Tibial artery (tissue), 4 donors: ENCODE data around the gene TEN1.

Experiments
- DNase-seq, 2 donors: peaks; one replicate each; pipeline ENCODE4 v3.0.0-alpha.2; 2019
- H3K27ac ChIP-seq, 2 donors: fragments of 200-600 bp; sonication (generic) in 1 of 2; 1 replicate in 1 of 2; 2 replicates in 1 of 2; pipeline ENCODE4 v1.5.1; 2018 to 2019; ENCODE audit warnings: mild to moderate bottlenecking in 1 of 2
- H3K27me3 ChIP-seq, 2 donors: fragments of 200-600 bp; sonication (generic) in 1 of 2; one replicate each; pipeline versions ENCODE4 v1.5.1 to v1.6.0; 2016 to 2019
- H3K36me3 ChIP-seq, 3 donors: fragments of 200-600 bp; sonication (generic) in 2 of 3; one replicate each; pipeline ENCODE4 v1.5.1; 2016 to 2019; ENCODE audit warnings: mild to moderate bottlenecking in 2 of 3
- H3K4me1 ChIP-seq, 4 donors: fragments of 200-600 bp; sonication (generic) in 2 of 4; 1 replicate in 3 of 4; 2 replicates in 1 of 4; pipeline ENCODE4 v1.5.1; 2016 to 2019
- H3K4me3 ChIP-seq, 2 donors: fragments of 200-600 bp; sonication (generic) in 1 of 2; 1 replicate in 1 of 2; 2 replicates in 1 of 2; pipeline ENCODE4 v1.5.1; 2018 to 2019; ENCODE audit warnings: mild to moderate bottlenecking in 2 of 2
- H3K9me3 ChIP-seq, 3 donors: fragments of 200-600 bp; sonication (generic) in 1 of 3; one replicate each; pipeline ENCODE4 v1.5.1; 2016 to 2019
- intact Hi-C: fragments of 100-400 bp; cut with DNase I; formaldehyde crosslinking; loops from one replicate; pipeline ENCODE4 v1.15.0; 2023; ENCODE audit warnings: low total_unique reads
- TF ChIP-seq, protein P1 (sequence below), 2 experiments: fragments of 200-600 bp in 1 of 2; fragments of 450-650 bp in 1 of 2; IDR thresholded peaks; one replicate each; pipeline ENCODE4 v1.5.1; 2017 to 2019; ENCODE audit warnings: antibody characterized with exemption in 2 of 2, mild to moderate bottlenecking in 1 of 2, moderate library complexity in 1 of 2

TEN1 gene

DNA sequence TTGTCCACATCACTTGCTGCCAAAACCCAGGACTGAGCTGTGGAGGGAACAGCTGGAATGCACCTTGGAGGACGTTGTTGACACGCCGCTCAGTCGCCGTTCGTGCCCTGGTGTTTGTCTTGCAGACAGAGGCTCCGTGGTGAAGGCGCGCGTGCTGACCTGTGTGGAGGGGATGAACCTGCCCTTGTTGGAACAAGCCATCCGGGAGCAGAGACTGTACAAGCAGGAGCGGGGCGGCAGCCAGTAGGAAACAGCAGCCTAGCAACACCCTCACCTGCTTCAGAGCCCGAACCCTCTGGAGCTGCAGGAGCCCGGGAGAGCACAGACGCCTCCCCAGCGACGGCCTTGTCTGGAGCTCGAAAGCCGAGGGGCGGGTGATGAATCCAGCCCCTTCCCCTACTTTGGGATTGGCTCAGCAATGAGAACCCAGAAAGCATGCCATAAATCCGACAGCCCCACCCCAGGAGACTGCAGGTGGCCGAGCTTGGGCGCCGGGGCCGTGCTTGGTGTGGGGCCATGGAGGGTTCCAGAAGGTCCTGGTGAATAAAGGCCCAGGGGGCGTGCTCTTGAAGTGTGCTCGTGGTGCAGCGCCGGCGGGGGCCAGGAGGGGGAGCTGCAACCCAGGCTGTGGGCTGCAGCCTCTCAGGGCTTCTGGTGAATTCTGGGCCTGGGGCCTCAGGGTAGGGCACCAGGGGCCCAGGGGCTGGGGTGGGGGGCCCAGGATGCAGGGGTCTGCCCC lies 21.1 kb downstream of the TEN1 start:
- Histone ChIP-seq H3K9me3 (no peaks in the 10 kb centered on the region), H3K27me3 (no peaks in the 10 kb centered on the region), H3K4me3 (no peak overlapping the region), H3K4me1 (peaks cover 0 to 8% (median 0%) of the 10 kb centered on the region in 4 donors), H3K27ac (no peak overlapping the region), H3K36me3 (peaks cover 0 to 54% (median 4%) of the 10 kb centered on the region in 3 donors)
- TF ChIP-seq, protein P1, sequence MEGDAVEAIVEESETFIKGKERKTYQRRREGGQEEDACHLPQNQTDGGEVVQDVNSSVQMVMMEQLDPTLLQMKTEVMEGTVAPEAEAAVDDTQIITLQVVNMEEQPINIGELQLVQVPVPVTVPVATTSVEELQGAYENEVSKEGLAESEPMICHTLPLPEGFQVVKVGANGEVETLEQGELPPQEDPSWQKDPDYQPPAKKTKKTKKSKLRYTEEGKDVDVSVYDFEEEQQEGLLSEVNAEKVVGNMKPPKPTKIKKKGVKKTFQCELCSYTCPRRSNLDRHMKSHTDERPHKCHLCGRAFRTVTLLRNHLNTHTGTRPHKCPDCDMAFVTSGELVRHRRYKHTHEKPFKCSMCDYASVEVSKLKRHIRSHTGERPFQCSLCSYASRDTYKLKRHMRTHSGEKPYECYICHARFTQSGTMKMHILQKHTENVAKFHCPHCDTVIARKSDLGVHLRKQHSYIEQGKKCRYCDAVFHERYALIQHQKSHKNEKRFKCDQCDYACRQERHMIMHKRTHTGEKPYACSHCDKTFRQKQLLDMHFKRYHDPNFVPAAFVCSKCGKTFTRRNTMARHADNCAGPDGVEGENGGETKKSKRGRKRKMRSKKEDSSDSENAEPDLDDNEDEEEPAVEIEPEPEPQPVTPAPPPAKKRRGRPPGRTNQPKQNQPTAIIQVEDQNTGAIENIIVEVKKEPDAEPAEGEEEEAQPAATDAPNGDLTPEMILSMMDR (IDR thresholded peaks at IDR 0.05), result peak; percentile 22 to 47
- no peak for DNase-seq
- intact Hi-C loops, result no loop called here

DNA sequence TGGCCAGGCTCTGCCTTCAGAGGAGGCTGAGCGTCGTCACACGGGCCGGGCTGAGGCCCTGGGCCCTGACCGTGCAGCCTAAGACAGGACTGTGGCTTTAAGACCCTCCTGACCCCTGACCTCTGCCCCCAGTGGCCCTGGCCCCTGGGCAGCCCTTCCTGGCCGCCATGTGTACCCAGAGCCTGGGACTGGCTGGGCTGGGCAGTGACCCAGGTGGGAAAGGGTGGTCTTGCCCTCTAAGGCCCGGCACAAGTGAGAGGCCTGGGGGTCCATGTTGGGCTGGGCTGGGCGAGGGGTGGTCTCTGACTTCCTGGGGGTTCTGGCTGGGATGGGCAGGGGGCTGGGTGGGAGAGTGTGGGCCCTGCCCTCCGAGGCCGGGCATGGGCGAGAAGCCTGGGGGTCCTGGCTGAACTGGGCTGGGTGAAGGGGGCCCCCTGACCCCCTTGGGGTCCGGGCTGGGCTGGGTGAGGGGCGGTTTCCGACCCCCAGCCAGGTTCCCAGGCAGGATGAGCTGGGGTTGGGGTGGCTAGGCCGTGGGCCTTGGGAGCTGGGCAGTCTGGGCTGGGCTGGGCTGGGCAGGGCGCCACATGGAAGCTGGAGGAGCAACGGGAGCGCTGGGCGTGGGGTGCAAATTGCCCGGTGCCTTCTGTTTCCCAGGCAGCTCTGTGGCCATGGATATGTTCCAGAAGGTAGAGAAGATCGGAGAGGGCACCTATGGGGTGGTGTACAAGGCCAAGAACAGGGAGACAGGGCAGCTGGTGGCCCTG lies 21.9 kb downstream of the TEN1 start, which contains the start of gene CDK3:
CDK3 (plus strand) TSS at position 101 of the 767 bp plus-strand sequence; CDS start at position 672, 571 bp downstream.
- DNase-seq, result no peak
- TF ChIP-seq, protein P1 (IDR thresholded peaks at IDR 0.05), result no peak
- Histone ChIP-seq H3K36me3 (peaks cover 0 to 51% (median 4%) of the 10 kb centered on the region in 3 donors), H3K4me1 (peaks cover 0 to 8% (median 0%) of the 10 kb centered on the region in 4 donors), H3K27me3 (no peaks in the 10 kb centered on the region), H3K9me3 (no peaks in the 10 kb centered on the region), H3K4me3 (no peak within 1 kb of the TSS), H3K27ac (no peak within 1 kb of the TSS)
- intact Hi-C loops, result no loop called here

DNA sequence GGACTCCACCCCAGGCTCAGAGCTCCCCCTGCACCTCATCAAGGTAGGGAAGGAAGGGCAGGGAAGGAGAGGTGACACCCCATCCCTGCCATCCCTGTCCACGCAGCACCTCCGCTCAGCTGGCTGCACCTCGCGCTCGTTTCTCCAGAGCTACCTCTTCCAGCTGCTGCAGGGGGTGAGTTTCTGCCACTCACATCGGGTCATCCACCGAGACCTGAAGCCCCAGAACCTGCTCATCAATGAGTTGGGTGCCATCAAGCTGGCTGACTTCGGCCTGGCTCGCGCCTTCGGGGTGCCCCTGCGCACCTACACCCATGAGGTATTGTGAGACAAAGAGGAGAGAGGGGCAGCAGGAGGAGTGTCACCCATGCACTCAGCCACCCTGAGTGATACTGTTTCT lies 23.1 kb downstream of the TEN1 start:
- no peak for DNase-seq
- intact Hi-C loops, result no loop called here
- Histone ChIP-seq H3K36me3 (peaks cover 0 to 50% (median 4%) of the 10 kb centered on the region in 3 donors), H3K4me1 (peaks cover 0 to 4% (median 0%) of the 10 kb centered on the region in 4 donors), H3K27ac (no peak overlapping the region), H3K27me3 (no peaks in the 10 kb centered on the region), H3K9me3 (no peaks in the 10 kb centered on the region), H3K4me3 (no peak overlapping the region)
- TF ChIP-seq, protein P1 (IDR thresholded peaks at IDR 0.05), result no peak

DNA sequence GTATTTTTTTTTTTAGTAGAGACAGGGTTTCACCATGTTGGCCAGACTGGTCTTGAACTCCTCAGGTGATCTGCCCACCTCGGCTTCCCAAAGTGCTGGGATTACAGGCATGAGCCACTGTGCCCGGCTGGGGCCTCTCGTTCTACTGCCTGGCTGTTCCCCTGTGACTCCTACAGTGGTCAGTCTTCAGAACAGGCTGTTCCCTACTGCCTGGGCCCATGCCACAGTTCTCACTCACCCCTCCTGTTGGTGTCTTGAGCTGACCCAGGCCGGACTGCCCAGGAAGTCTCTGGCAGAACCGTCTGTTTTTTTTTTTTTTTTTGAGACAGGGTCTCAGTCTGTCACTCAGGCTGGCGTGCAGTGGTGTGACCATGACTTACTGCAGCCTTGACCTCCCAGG lies 24.9 kb downstream of the TEN1 start:
- H3K27ac ChIP-seq, result no peak overlapping the region
- peaks cover 0 to 50% (median 4%) of the 10 kb centered on the region in 3 donors for H3K36me3 ChIP-seq
- H3K9me3 ChIP-seq, result no peaks in the 10 kb centered on the region
- DNase-seq, result no peak
- peaks cover 0 to 3% (median 0%) of the 10 kb centered on the region in 4 donors for H3K4me1 ChIP-seq
- no peak overlapping the region for H3K4me3 ChIP-seq
- intact Hi-C loops, result no loop called here
- TF ChIP-seq, protein P1 (IDR thresholded peaks at IDR 0.05), result no peak
- no peaks in the 10 kb centered on the region for H3K27me3 ChIP-seq

DNA sequence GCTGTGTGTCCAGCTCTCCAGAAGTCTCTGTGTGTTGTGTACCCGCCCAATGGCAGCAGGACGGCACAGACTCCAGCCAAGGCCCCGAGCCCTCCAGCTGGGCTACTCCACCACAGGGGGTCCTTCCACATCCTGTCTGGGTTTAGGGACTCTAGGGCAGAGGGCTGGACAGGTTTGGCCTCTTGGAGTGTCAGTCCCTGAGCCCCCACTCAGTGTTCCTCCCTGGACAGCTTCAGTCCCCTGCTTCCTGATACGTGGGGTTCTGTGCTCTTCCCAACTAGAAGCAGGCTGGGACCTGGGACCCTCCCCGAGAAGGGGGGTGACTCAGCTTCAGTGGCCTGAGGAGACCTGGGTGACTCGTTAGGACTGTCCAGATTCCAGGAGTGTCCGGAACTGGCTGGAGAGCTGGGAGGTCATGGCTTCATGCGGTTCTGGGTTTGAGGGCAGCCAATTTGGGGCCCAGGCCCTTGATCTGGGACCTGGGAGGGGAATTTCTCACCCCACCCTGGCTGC lies 25.8 kb downstream of the TEN1 start:
- TF ChIP-seq, protein P1 (IDR thresholded peaks at IDR 0.05), result no peak
- DNase-seq, result no peak
- H3K4me3 ChIP-seq, result no peak overlapping the region
- H3K9me3 ChIP-seq, result no peaks in the 10 kb centered on the region
- H3K27ac ChIP-seq, result no peak overlapping the region
- no peaks in the 10 kb centered on the region for H3K27me3 ChIP-seq
- H3K36me3 ChIP-seq, result peaks cover 0 to 51% (median 4%) of the 10 kb centered on the region in 3 donors
- H3K4me1 ChIP-seq, result peaks cover 0 to 3% (median 0%) of the 10 kb centered on the region in 4 donors
- intact Hi-C loops, result no loop called here
